ENCODE measurements around the gene TREH.

DNA sequence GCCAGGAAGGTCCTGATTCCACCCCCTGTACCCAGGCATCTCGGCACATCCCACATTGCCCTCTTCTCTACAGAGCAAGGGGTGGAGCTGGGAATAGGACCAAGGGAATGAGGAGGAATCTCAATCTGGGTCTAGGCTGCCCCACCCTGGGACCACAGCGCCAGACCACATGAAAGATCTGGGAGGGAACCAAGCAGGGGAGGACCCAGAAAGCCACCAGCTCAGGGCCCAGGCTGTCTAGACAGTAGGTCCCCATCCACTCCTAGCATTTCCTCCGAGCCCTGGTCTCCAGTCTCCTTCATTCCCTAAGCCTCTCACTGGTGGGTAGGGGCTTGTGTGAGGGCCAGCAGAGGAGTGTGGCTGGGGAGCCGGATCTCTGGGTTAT, 60.5 kb downstream of the TREH start:
- TF ChIP-seq CTCF (IDR thresholded peaks at IDR 0.05) (no peak), POLR2A (IDR thresholded peaks at IDR 0.05) (no peak), EP300 (IDR thresholded peaks at IDR 0.05) (no peak)

Data from sigmoid colon (tissue), 4 donors.